ENCODE data around the gene SCN3A. TPM values are rescaled to one million over a fixed set of nuclear protein-coding genes. Genes with fewer than 3 reads are reported as not detected.

Gene SCN3A
- total and polyA plus RNA-seq, 8 donors, result under 0.01 to 12.5 (median 0.87) TPM; not detected in 1

GRCh38 chr2:165112133-165112573 is 91.7 kb downstream of the SCN3A start:
- no peak for TF ChIP-seq POLR2AphosphoS5 (IDR thresholded peaks at IDR 0.05)
- no peak for TF ChIP-seq EP300 (IDR thresholded peaks at IDR 0.05)
- TF ChIP-seq POLR2A (IDR thresholded peaks at IDR 0.05), result no peak
- TF ChIP-seq CTCF (IDR thresholded peaks at IDR 0.05), result no peak

GRCh38 chr2:165110394-165110793 is 93.5 kb downstream of the SCN3A start:
- no peaks in the 10 kb centered on the region for H3K27me3 ChIP-seq
- WGBS, 5 donors, result 57 to 72% (median 65%) methylated on average over 1 of the region's 1 CpG
- H3K9me3 ChIP-seq, result no peaks in the 10 kb centered on the region
- intact Hi-C loops (cut with DNase I; ENCODE audit: low total_unique reads), result no loop called here
- H3K4me3 ChIP-seq, result no peak overlapping the region
- no peaks in the 10 kb centered on the region for H3K36me3 ChIP-seq
- H3K4me1 ChIP-seq, result no peaks in the 10 kb centered on the region
- no peak overlapping the region for H3K27ac ChIP-seq
- no peak for DNase-seq
- TF ChIP-seq POLR2A (IDR thresholded peaks at IDR 0.05) (no peak), EP300 (IDR thresholded peaks at IDR 0.05) (no peak), CTCF (IDR thresholded peaks at IDR 0.05) (no peak), POLR2AphosphoS5 (IDR thresholded peaks at IDR 0.05) (no peak)

More at GRCh38 chr2:165112133-165112573, 91.7 kb downstream of the SCN3A start:
- Histone ChIP-seq H3K9me3 (no peaks in the 10 kb centered on the region), H3K27ac (no peak overlapping the region), H3K36me3 (no peaks in the 10 kb centered on the region), H3K4me3 (no peak overlapping the region), H3K4me1 (no peaks in the 10 kb centered on the region), H3K27me3 (no peaks in the 10 kb centered on the region)
- 29 to 53% (median 36%) methylated on average over 3 to 4 of the region's 4 CpGs for WGBS, 5 donors
- intact Hi-C loops (cut with DNase I; ENCODE audit: low total_unique reads), result no loop called here
- no peak for DNase-seq

- intact Hi-C loops (cut with DNase I; ENCODE audit: low total_unique reads), result no loop called here
- Histone ChIP-seq H3K27ac (no peak overlapping the region), H3K27me3 (no peaks in the 10 kb centered on the region), H3K9me3 (no peaks in the 10 kb centered on the region), H3K4me1 (no peaks in the 10 kb centered on the region), H3K36me3 (no peaks in the 10 kb centered on the region), H3K4me3 (no peak overlapping the region)
- no peak for DNase-seq
- TF ChIP-seq POLR2AphosphoS5 (IDR thresholded peaks at IDR 0.05) (no peak), EP300 (IDR thresholded peaks at IDR 0.05) (no peak), POLR2A (IDR thresholded peaks at IDR 0.05) (no peak), CTCF (IDR thresholded peaks at IDR 0.05) (no peak)
- 47 to 59% (median 58%) methylated on average over 5 of the region's 5 CpGs for WGBS, 5 donors
Measured at GRCh38 chr2:165109915-165110314, 93.9 kb downstream of the SCN3A start.

- H3K27me3 ChIP-seq, result no peaks in the 10 kb centered on the region
- no peak overlapping the region for H3K4me3 ChIP-seq
- H3K9me3 ChIP-seq, result no peaks in the 10 kb centered on the region
- no peaks in the 10 kb centered on the region for H3K4me1 ChIP-seq
- no peaks in the 10 kb centered on the region for H3K36me3 ChIP-seq
- intact Hi-C loops (cut with DNase I; ENCODE audit: low total_unique reads), result no loop called here
- 48 to 61% (median 55%) methylated on average over 4 of the region's 4 CpGs for WGBS, 5 donors
- no peak for TF ChIP-seq EP300 (IDR thresholded peaks at IDR 0.05)
- no peak for TF ChIP-seq POLR2AphosphoS5 (IDR thresholded peaks at IDR 0.05)
- TF ChIP-seq CTCF (IDR thresholded peaks at IDR 0.05), result no peak
- no peak for TF ChIP-seq POLR2A (IDR thresholded peaks at IDR 0.05)
- H3K27ac ChIP-seq, result no peak overlapping the region
- no peak for DNase-seq
Measured at GRCh38 chr2:165105926-165106325, 97.9 kb downstream of the SCN3A start.

All from stomach (tissue), 9 donors.